Hepatic stellate cell (primary cell): ENCODE data around the gene ONECUT3.

Source experiments
- DNase-seq: peaks from one replicate; pipeline ENCODE4 v3.0.0; 2011; ENCODE audit warnings: low spot score

Gene ONECUT3

GRCh38 chr19:1768248-1768647 is 14.9 kb downstream of the ONECUT3 start:
- DNase-seq: peak; percentile 49

DNA sequence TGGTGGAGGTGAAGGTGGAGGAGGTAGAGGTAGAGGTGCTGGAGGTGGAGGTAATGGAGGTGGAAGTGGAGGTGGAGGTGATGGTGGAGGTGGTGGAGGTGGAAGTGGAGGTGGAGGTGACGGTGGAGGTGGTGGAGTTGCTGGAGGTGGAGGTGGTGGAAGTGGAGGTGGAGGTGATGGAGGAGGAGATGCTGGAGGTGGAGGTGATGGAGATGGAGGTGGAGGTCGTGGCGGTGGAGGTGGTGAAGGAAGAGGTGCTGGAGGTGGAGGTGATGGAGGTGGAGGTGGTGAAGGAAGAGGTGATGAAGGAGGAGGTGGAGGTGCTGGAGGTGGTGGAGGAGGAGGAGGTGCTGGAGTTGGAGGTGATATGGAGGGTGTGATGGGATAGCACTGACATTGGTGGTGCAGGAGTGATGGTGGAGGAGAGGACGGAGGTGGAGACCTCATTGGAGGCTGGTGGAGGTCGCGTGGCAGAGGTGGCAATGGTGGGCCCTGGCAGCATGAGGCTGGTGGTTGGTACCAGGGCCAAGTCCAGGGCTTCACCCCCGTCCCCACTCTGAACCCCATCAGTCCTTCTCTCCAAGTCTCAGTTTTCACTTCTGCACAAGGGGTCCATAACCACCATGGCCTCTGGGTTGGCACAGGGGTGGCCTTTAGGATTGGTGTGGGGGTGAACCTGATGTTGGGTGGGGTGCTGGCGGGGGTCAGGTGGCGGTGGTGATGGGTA is 15.8 kb downstream of the ONECUT3 start:
- no peak for DNase-seq

DNA sequence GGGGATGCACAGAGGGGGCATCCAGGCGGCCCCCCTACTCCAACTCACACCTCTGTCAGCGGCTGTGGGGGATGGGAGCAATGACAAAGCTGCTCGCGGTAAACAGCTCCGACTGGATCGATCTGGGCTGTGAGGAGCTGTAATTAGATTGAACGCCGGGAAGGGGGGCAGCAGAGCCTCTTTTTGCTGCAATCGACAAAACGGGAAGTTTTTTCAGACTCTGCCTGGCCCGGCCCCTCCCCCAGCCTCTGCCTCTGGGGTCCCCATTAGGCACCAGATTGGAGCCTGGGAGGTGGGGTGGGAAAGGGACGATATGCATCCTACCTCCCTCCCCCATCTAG is 16.3 kb downstream of the ONECUT3 start:
- no peak for DNase-seq

DNA sequence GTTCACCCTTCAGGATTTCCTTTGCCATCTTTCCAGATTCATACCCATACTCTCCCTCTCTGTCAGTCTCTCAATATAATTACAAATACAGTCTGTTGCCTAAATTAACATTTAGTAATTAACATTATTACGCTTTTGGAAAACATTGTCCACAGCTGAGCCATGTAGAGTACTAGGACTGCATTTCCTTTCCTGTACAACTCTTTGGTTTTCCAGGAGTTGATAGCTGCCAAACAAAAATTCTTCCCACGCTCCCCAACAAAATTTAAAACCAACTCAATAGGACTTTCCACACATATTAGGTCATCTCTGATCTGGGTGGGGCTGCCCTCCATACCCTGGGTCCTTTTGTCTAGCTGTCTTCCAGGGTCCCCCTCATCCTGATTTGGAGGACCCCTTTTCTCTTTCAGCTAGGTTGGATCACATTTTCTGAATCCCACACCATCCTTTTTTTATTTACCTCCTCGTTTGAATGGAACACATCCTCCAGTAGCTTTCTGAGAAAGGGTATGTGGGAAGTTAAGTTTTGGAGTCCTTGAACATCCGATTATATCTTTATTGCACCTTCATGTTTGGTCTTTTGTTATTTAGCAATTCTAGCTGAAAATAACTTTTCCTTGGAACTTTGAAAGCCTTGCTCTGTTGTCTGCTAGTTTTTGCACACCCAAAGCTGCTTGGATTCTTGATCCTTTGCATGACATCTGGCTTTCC is 17.7 kb downstream of the ONECUT3 start:
- no peak for DNase-seq

GRCh38 chr19:1773184-1773583 is 19.9 kb downstream of the ONECUT3 start:
- no peak for DNase-seq

DNA sequence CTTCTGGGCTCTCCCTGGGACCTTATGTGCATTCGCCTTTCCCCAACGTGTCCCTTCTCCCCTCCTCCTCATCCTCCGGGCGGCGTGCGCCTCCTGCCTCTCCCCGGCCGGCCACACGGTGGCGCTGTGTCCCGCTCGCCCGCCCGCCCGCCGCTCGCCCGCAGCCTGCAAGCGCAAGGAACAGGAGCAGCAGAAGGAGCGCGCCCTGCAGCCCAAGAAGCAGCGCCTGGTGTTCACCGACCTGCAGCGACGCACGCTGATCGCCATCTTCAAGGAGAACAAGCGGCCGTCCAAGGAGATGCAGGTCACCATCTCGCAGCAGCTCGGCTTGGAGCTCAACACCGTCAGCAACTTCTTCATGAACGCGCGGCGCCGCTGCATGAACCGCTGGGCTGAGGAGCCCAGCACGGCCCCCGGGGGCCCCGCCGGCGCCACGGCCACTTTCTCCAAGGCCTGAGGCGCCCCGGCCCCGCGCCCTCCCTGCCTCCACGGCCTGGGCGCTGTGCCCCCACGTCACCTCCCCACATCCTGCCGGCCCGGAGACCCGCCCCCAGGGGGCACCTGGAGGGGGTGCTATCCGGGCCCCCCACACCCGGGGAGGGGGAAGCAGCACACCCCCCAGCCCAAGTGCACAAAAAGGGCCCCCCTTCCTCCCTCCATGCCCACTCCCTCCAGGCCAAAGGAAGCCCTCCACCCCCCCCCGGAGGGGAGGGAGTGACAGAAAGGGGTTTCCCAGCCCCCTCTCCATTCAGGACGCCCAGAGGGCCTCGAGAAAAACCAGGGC is 21.9 kb downstream of the ONECUT3 start:
- DNase-seq: no peak

GRCh38 chr19:1775951-1776605 is 22.8 kb downstream of the ONECUT3 start:
- no peak for DNase-seq

DNA sequence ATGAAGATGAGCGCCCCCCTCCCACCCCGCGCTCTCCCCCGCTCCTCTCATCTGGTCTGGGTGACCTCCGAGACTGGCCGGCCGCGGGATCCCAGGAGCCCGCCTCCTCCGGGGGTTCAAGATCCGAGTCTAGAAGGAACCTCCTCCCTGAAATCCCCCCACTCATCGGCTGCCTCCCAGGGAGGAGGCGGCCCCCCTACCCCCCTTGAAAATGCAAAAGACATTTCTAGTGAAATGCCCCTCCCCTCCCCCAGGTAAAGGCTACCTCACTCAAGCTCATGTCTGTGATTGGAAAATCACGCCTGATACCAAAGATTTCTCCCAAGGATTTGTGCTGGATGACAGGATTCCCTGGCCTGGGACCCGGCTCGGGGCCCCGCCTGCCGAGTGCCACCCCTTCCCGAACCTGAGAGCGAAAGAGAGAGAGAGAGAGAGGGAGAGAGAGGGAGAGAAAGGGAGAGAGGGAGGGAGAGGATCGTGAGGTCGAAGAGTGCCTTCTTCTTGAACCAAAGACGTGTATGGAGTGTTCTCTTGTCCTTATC is 23.4 kb downstream of the ONECUT3 start:
- DNase-seq: no peak

DNA sequence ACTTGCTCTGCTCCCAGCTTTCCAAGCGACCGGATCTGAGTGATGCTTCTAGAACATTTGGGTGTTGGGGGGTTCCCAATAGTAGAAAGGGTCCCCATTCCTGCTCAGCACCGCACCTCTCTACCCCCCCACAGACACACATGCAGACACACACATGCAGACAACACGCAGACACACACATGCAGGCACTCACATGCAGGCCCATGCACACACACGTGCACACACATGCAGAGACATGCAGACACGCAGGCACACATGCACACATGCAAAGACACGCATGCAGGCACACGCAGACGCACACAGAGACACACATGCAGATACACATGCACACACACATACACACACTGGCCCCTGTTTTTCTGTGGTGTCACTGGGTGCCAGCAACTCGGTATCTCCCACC is 23.8 kb downstream of the ONECUT3 start:
- no peak for DNase-seq

- DNase-seq: no peak
These were observed 26.3 kb downstream of the ONECUT3 start for GRCh38 chr19:1779574-1779973.

DNA sequence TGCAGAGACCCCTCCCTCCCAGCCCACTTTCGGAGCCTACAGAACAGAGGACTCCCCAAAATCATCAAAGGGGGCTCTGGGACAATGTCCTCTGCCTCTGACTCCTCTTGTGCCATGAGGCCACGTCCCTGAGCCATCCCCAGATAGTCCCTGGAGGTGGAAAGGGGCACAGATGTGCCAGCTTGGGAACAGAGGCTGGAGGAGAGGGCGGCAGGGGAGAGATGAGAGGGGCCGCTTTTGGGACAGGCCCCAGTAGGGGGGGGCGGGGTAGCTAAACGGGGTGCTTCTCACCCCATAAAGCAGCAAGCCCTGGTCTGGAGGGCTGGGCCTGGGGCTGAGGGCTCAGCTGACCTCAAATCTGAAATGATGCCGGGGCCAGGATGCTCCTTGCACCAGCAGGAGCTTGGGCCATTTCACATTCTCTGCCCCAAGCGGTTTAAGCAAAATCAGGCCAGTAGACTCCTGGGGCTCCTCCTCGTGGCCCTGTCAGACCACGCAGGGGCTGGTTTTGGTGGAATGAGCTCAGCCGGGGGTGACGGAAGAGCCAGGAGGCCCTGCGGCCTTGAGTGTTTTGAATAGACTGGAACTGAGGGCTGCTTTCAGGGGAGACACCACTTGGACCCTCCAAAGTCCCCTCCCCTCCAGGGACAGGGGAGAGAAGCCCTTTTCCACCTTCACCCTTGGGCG is 27.1 kb downstream of the ONECUT3 start:
- DNase-seq: peak; percentile 70

DNA sequence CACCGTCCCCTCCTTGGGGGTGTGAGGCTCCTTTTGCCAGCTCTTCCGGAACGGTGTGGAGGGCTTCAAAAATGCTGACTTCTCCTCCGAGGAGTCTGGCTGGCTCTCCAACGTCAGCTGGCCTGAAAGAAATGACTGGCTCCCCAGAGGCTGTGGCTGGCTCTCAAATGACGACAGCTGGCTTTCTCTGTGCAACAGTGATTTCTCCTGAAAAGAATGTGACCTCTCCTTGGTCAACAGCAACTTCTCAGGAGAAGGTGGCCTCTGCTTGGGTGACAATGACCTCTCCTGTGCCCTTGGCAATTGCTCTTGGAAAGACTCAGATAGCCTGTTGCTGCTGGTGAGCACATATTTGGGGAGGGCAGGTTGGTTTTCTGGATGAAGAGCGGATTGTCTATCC is 29.2 kb downstream of the ONECUT3 start:
- DNase-seq: no peak

GRCh38 chr19:1783354-1783753 is 30.0 kb downstream of the ONECUT3 start:
- no peak for DNase-seq

GRCh38 chr19:1783874-1784273 is 30.6 kb downstream of the ONECUT3 start:
- no peak for DNase-seq

- DNase-seq: no peak
These were observed 32.0 kb downstream of the ONECUT3 start for GRCh38 chr19:1785310-1785709.

GRCh38 chr19:1786668-1787067 is 33.4 kb downstream of the ONECUT3 start:
- DNase-seq: no peak

DNA sequence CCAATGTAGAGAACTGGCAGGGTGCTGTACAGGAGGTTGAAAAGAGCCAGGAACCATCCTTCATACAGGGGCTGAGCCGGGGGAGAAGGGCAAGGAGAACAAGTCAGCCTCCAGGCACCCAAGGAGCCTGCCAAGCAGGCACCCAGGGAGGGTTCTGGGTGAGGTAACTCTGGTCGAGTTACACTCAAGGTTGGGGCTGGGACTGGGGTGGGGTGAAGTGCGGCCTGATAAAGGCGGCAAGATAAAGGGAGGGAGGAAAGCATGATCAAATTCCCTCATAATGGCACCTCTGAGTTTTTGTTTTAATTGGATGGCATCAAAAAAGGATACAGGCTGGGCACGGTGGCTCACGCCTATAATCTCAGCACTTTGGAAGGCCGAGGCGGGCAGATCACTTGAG is 33.8 kb downstream of the ONECUT3 start:
- no peak for DNase-seq

GRCh38 chr19:1789261-1790041 is 36.1 kb downstream of the ONECUT3 start:
- no peak for DNase-seq

DNA sequence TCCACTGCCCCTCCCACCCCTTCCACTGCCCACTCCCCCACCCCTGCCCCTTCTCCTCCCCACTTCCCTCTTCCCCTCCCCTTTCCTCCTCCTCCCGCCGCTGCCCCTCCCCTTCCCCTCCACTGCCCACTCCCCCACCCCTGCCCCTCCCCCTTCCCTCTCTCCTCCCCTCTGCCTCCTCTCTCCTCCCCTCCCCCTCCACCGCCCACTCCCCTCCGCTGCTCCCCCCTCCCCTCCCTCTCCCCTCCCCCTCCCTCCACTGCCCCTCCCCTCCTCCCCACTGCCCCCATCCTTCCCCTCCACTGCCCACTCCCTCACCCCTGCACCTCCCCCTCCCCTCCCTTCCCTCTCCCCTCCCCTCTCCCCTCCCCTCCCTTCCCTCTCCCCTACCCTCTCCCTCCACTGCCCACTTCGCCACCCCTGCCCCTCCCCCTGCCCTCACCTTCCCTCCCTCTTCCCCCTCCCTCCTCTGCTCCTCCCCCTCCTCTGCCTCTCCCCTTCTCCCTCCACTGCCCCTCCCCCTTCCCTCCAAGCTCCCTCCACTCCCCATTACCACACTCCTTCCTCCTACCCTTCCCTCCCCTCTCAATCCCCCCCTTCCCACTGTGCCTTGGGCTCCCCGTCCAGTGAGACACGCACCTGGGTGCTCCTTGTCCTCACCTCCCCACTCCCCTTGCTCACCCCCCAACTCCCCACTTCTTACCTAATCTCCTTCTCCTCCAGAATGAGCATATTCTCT is 36.9 kb downstream of the ONECUT3 start:
- no peak for DNase-seq

GRCh38 chr19:1791879-1792278 is 38.6 kb downstream of the ONECUT3 start:
- DNase-seq: no peak
